ENCODE data around the gene AGPS.

- TF ChIP-seq POLR2A (IDR thresholded peaks at IDR 0.05) (no peak), CTCF (IDR thresholded peaks at IDR 0.05) (no peak)
These were observed 154.5 kb downstream of the AGPS start for GRCh38 chr2:177547122-177547521.
